ENCODE data around the gene FEM1B. TPM values are rescaled to one million over a fixed set of nuclear protein-coding genes. Genes with fewer than 3 reads are reported as not detected.

The FEM1B gene
- total and polyA plus RNA-seq, 2 of the 8 experiments (the other 6 are each of a cell fraction or from before 2014, with no cell fraction given): 36.1 to 83.8 TPM

GRCh38 chr15:68336516-68336915, 59.0 kb downstream of the FEM1B start:
- Histone ChIP-seq H2BK12ac (ENCODE audit: low read depth, low read length) (no peak overlapping the region), H3K56ac (replicated peaks; ENCODE audit: insufficient read length, low read depth, low read length) (no peak overlapping the region), H3K4me1 (replicated peaks in 1 of 4; ENCODE audit: control insufficient read depth in 3 of 4, insufficient read depth in 4 of 4, low read length in 3 of 4) (no peaks in the 10 kb centered on the region; a peak in 2 of 7 replicates), H3K79me1 (ENCODE audit: low read depth, low read length) (no peaks in the 10 kb centered on the region), H4K91ac (replicated peaks; ENCODE audit: insufficient read length, low read length) (no peak overlapping the region), H3K4me2 (ENCODE audit: insufficient read depth in 1 of 2, low read depth in 2 of 2, low read length in 2 of 2) (no peak overlapping the region), H2AFZ (ENCODE audit: low read length) (no peak overlapping the region), H4K8ac (ENCODE audit: extremely low read depth, insufficient read depth, low read length) (no peak overlapping the region), H3K9me3 (ENCODE audit: insufficient read depth in 2 of 2, low read depth in 1 of 2, low read length in 1 of 2) (no peaks in the 10 kb centered on the region), H3K27ac (ENCODE audit: low read depth, low read length) (no peak overlapping the region), H3K14ac (ENCODE audit: insufficient read length) (no peak overlapping the region), H3K23ac (ENCODE audit: insufficient read length) (no peak overlapping the region), H3K23me2 (ENCODE audit: low read depth, low read length) (no peaks in the 10 kb centered on the region), H4K5ac (ENCODE audit: insufficient read length, low read depth, low read length) (no peak overlapping the region), H3K4me3 (ENCODE audit: extremely low read depth in 1 of 4, insufficient read depth in 2 of 4, low read depth in 3 of 4, low read length in 4 of 4) (no peak overlapping the region), H2BK5ac (ENCODE audit: low read depth, low read length) (no peak overlapping the region), H3K27me3 (replicated peaks in 1 of 4; ENCODE audit: control insufficient read depth in 3 of 4, extremely low read depth in 1 of 4, insufficient read depth in 3 of 4, low read length in 3 of 4) (no peaks in the 10 kb centered on the region), H4K20me1 (replicated peaks in 1 of 2; ENCODE audit: control insufficient read depth in 1 of 2, insufficient read depth in 2 of 2, low read length in 2 of 2) (no peaks in the 10 kb centered on the region), H3K36me3 (ENCODE audit: control insufficient read depth in 2 of 4, insufficient read depth in 4 of 4, low read length in 3 of 4) (no peaks in the 10 kb centered on the region), H2BK20ac (ENCODE audit: low read length) (no peak overlapping the region), H3K18ac (ENCODE audit: extremely low read depth, low read length) (no peak overlapping the region), H3K9ac (replicated peaks in 1 of 4; ENCODE audit: extremely low read depth in 1 of 4, low read depth in 3 of 4, low read length in 3 of 4) (no peak overlapping the region), H3K79me2 (ENCODE audit: control insufficient read depth in 1 of 2, insufficient read depth in 2 of 2, low read length in 2 of 2) (no peaks in the 10 kb centered on the region), H2AK5ac (ENCODE audit: low read depth, low read length) (no peak overlapping the region), H2BK120ac (replicated peaks; ENCODE audit: low read depth, low read length) (no peak overlapping the region), H2BK15ac (ENCODE audit: low read length) (no peak overlapping the region), H3K4ac (replicated peaks; ENCODE audit: insufficient read length, low read depth, low read length) (no peak overlapping the region)
- POLR2A ChIA-PET (ENCODE audit: partially characterized antibody): no interaction called here
- CTCF ChIA-PET (ENCODE audit: partially characterized antibody): interaction anchor here (0.6 to 3.8 kb wide), 8 partner anchors 10 to 83 kb away, joined by 3 to 15 read pairs (median 4); no protein-coding TSS in a partner anchor
- FAIRE-seq: no peak
- DNase-seq (ENCODE audit: low read depth in 1 of 2, low spot score in 2 of 2): no peak
- WGBS, 2 experiments (ENCODE audit: extremely low coverage in 1 of 2, insufficient coverage in 1 of 2, insufficient read length in 1 of 2, insufficient replicate concordance in 2 of 2, low coverage in 1 of 2, low lambda C conversion rate in 2 of 2, missing lambda C conversion rate in 1 of 2): 87% methylated on average over 7 of the region's 7 CpGs; no CpG with 5 or more reads in 1 of the 2 experiments
- no peak for TF ChIP-seq MAFK (IDR thresholded peaks at IDR 0.05; ENCODE audit: low read depth, low read length)
- TF ChIP-seq SUZ12 (IDR thresholded peaks at IDR 0.05; ENCODE audit: low read length): no peak
- no peak for TF ChIP-seq BCL11A (IDR thresholded peaks at IDR 0.05; ENCODE audit: low read depth in 2 of 2, low read length in 2 of 2)
- TF ChIP-seq TBP (IDR thresholded peaks at IDR 0.05; ENCODE audit: low read depth, low read length): no peak
- no peak for TF ChIP-seq PHF8 (conservative IDR thresholded peaks at IDR 0.05; ENCODE audit: low read depth, low read length)
- TF ChIP-seq, protein P1, sequence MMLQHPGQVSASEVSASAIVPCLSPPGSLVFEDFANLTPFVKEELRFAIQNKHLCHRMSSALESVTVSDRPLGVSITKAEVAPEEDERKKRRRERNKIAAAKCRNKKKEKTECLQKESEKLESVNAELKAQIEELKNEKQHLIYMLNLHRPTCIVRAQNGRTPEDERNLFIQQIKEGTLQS (IDR thresholded peaks at IDR 0.05; ENCODE audit: insufficient read depth, low read depth, low read length): no peak
- no peak for TF ChIP-seq TAF7 (optimal IDR thresholded peaks at IDR 0.05; ENCODE audit: borderline replicate concordance, low read depth, low read length)
- no peak for TF ChIP-seq GTF2F1 (IDR thresholded peaks at IDR 0.05; ENCODE audit: borderline replicate concordance, low read depth, low read length)
- TF ChIP-seq CBX8 (IDR thresholded peaks at IDR 0.05; ENCODE audit: borderline replicate concordance, low read depth, low read length): no peak
- TF ChIP-seq SP2 (IDR thresholded peaks at IDR 0.05; ENCODE audit: low read length): no peak
- no peak for TF ChIP-seq EP300 (IDR thresholded peaks at IDR 0.05; ENCODE audit: borderline replicate concordance in 1 of 2, low read depth in 2 of 2, low read length in 2 of 2)
- TF ChIP-seq, protein P2, sequence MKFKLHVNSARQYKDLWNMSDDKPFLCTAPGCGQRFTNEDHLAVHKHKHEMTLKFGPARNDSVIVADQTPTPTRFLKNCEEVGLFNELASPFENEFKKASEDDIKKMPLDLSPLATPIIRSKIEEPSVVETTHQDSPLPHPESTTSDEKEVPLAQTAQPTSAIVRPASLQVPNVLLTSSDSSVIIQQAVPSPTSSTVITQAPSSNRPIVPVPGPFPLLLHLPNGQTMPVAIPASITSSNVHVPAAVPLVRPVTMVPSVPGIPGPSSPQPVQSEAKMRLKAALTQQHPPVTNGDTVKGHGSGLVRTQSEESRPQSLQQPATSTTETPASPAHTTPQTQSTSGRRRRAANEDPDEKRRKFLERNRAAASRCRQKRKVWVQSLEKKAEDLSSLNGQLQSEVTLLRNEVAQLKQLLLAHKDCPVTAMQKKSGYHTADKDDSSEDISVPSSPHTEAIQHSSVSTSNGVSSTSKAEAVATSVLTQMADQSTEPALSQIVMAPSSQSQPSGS (IDR thresholded peaks at IDR 0.05; ENCODE audit: low read length): no peak

Data from H1 (cell line).